T-helper 2 cell treated with Interferon-gamma antibody and Interleukin-4, amounts not matched to agents 5 μg/mL and 100 μg/mL, for 36 hours (primary cell): ENCODE data around the gene TNFRSF1A.

ENCODE experiments used
- DNase-seq: peaks from one replicate; pipeline ENCODE4 v3.0.0; 2021; ENCODE audit warnings: low spot score
- H3K27ac Mint-ChIP-seq: one replicate; pipeline ENCODE4 v1.8.0; 2021; ENCODE audit warnings: mild to moderate bottlenecking, mixed read lengths
- H3K27me3 Mint-ChIP-seq: one replicate; pipeline ENCODE4 v1.8.0; 2021; ENCODE audit warnings: low read depth, mixed read lengths
- H3K36me3 Mint-ChIP-seq: one replicate; pipeline ENCODE4 v1.8.0; 2021; ENCODE audit warnings: low read depth, mixed read lengths
- H3K4me1 Mint-ChIP-seq: one replicate; pipeline ENCODE4 v1.8.0; 2021; ENCODE audit warnings: low read depth, mixed read lengths
- H3K4me3 Mint-ChIP-seq: one replicate; pipeline ENCODE4 v1.8.0; 2022; ENCODE audit warnings: mild to moderate bottlenecking, moderate library complexity, mixed read lengths
- H3K9me3 Mint-ChIP-seq: one replicate; pipeline ENCODE4 v1.8.0; 2021; ENCODE audit warnings: mixed read lengths

TNFRSF1A gene

GRCh38 chr12:6312529-6313325 is 29.1 kb downstream of the TNFRSF1A start:
- Mint-ChIP-seq H3K36me3 (no peaks in the 10 kb centered on the region), H3K27me3 (peaks cover 27% of the 10 kb centered on the region), H3K4me1 (no peaks in the 10 kb centered on the region), H3K27ac (no peak overlapping the region), H3K4me3 (no peak overlapping the region), H3K9me3 (no peaks in the 10 kb centered on the region)
- DNase-seq = peak; percentile 20

GRCh38 chr12:6311822-6312528 is 29.9 kb downstream of the TNFRSF1A start:
- Mint-ChIP-seq H3K36me3 (no peaks in the 10 kb centered on the region), H3K4me3 (no peak overlapping the region), H3K4me1 (no peaks in the 10 kb centered on the region), H3K27ac (no peak overlapping the region), H3K27me3 (peaks cover 31% of the 10 kb centered on the region), H3K9me3 (no peaks in the 10 kb centered on the region)
- no peak for DNase-seq

- no peak for DNase-seq
- no peak overlapping the region for H3K27ac Mint-ChIP-seq
- H3K36me3 Mint-ChIP-seq = no peaks in the 10 kb centered on the region
- H3K9me3 Mint-ChIP-seq = no peaks in the 10 kb centered on the region
- H3K27me3 Mint-ChIP-seq = peaks cover 36% of the 10 kb centered on the region
- no peak overlapping the region for H3K4me3 Mint-ChIP-seq
- no peaks in the 10 kb centered on the region for H3K4me1 Mint-ChIP-seq
Measured at GRCh38 chr12:6310771-6311610, 30.9 kb downstream of the TNFRSF1A start.

GRCh38 chr12:6307529-6307928 is 34.3 kb downstream of the TNFRSF1A start:
- no peak overlapping the region for H3K27ac Mint-ChIP-seq
- no peaks in the 10 kb centered on the region for H3K9me3 Mint-ChIP-seq
- H3K4me3 Mint-ChIP-seq = no peak overlapping the region
- H3K27me3 Mint-ChIP-seq = peaks cover 42% of the 10 kb centered on the region
- no peaks in the 10 kb centered on the region for H3K4me1 Mint-ChIP-seq
- no peaks in the 10 kb centered on the region for H3K36me3 Mint-ChIP-seq
- DNase-seq = no peak

GRCh38 chr12:6306599-6307220 is 35.2 kb downstream of the TNFRSF1A start:
- no peak overlapping the region for H3K4me3 Mint-ChIP-seq
- no peak for DNase-seq
- H3K27me3 Mint-ChIP-seq = peaks cover 38% of the 10 kb centered on the region
- no peak overlapping the region for H3K27ac Mint-ChIP-seq
- no peaks in the 10 kb centered on the region for H3K36me3 Mint-ChIP-seq
- no peaks in the 10 kb centered on the region for H3K4me1 Mint-ChIP-seq
- no peaks in the 10 kb centered on the region for H3K9me3 Mint-ChIP-seq

GRCh38 chr12:6306151-6306550 is 35.7 kb downstream of the TNFRSF1A start:
- DNase-seq = no peak
- Mint-ChIP-seq H3K36me3 (no peaks in the 10 kb centered on the region), H3K4me3 (no peak overlapping the region), H3K4me1 (no peaks in the 10 kb centered on the region), H3K9me3 (no peaks in the 10 kb centered on the region), H3K27me3 (peaks cover 36% of the 10 kb centered on the region), H3K27ac (no peak overlapping the region)

- H3K27me3 Mint-ChIP-seq = peaks cover 25% of the 10 kb centered on the region
- no peak overlapping the region for H3K4me3 Mint-ChIP-seq
- H3K4me1 Mint-ChIP-seq = no peaks in the 10 kb centered on the region
- DNase-seq = no peak
- no peak overlapping the region for H3K27ac Mint-ChIP-seq
- no peaks in the 10 kb centered on the region for H3K36me3 Mint-ChIP-seq
- H3K9me3 Mint-ChIP-seq = no peaks in the 10 kb centered on the region
Measured at GRCh38 chr12:6303071-6303470, 38.8 kb downstream of the TNFRSF1A start.

- no peaks in the 10 kb centered on the region for H3K4me1 Mint-ChIP-seq
- no peak overlapping the region for H3K4me3 Mint-ChIP-seq
- H3K27me3 Mint-ChIP-seq = peaks cover 20% of the 10 kb centered on the region
- H3K36me3 Mint-ChIP-seq = no peaks in the 10 kb centered on the region
- H3K27ac Mint-ChIP-seq = no peak overlapping the region
- no peak for DNase-seq
- H3K9me3 Mint-ChIP-seq = no peaks in the 10 kb centered on the region
Measured at GRCh38 chr12:6302621-6303020, 39.3 kb downstream of the TNFRSF1A start.

GRCh38 chr12:6301721-6302120 is 40.2 kb downstream of the TNFRSF1A start:
- Mint-ChIP-seq H3K4me3 (no peak overlapping the region), H3K36me3 (no peaks in the 10 kb centered on the region), H3K4me1 (no peaks in the 10 kb centered on the region), H3K27ac (no peak overlapping the region), H3K9me3 (no peaks in the 10 kb centered on the region), H3K27me3 (peaks cover 15% of the 10 kb centered on the region)
- no peak for DNase-seq

GRCh38 chr12:6297170-6297569 is 44.7 kb downstream of the TNFRSF1A start:
- Mint-ChIP-seq H3K27ac (no peak overlapping the region), H3K27me3 (peaks cover 14% of the 10 kb centered on the region), H3K4me3 (no peak overlapping the region), H3K36me3 (no peaks in the 10 kb centered on the region), H3K9me3 (no peaks in the 10 kb centered on the region), H3K4me1 (no peaks in the 10 kb centered on the region)
- DNase-seq = no peak

GRCh38 chr12:6295094-6295811 is 46.6 kb downstream of the TNFRSF1A start:
- H3K27me3 Mint-ChIP-seq = peaks cover 12% of the 10 kb centered on the region
- no peaks in the 10 kb centered on the region for H3K9me3 Mint-ChIP-seq
- H3K4me1 Mint-ChIP-seq = no peaks in the 10 kb centered on the region
- H3K4me3 Mint-ChIP-seq = no peak overlapping the region
- no peaks in the 10 kb centered on the region for H3K36me3 Mint-ChIP-seq
- DNase-seq = no peak
- no peak overlapping the region for H3K27ac Mint-ChIP-seq

- Mint-ChIP-seq H3K27me3 (peaks cover 12% of the 10 kb centered on the region), H3K4me1 (no peaks in the 10 kb centered on the region), H3K36me3 (no peaks in the 10 kb centered on the region), H3K9me3 (no peaks in the 10 kb centered on the region), H3K4me3 (no peak overlapping the region), H3K27ac (no peak overlapping the region)
- no peak for DNase-seq
Measured at GRCh38 chr12:6294156-6295093, 47.5 kb downstream of the TNFRSF1A start.
